IMR-90 (cell line): ENCODE measurements around the gene ZBED4. TPM values are rescaled to one million over a fixed set of nuclear protein-coding genes. Genes with fewer than 3 reads are reported as not detected.

Experiments used
- ATAC-seq: fragments of 200-7000 bp; cut with Tn5 transposase; 2 replicates; pipeline ENCODE4 v1.9.1; 2020; ENCODE audit warnings: low read depth, mild to moderate bottlenecking, moderate library complexity
- BruUV-seq: library from RNA; stranded (reverse); fragments of 400-500 nt; replicated peaks from 2 replicates; lab custom pipeline; 2021; lab: Mats Ljungman, UMichigan
- CTCF ChIA-PET: fragments of 300-600 bp; formaldehyde crosslinking; extraction: SDS; loops from one replicate; lab custom pipeline; 2021; ENCODE audit warnings: antibody characterized with exemption; lab: Yijun Ruan, JAX
- POLR2A ChIA-PET: fragments of 300-600 bp; sonication (Branson Sonifier 250); formaldehyde crosslinking; loops from one replicate; lab custom pipeline; 2022; ENCODE audit warnings: antibody characterized with exemption; ENCODE audit not compliant: unreplicated experiment; lab: Charles Lee
- DNase-seq: peaks from one replicate; pipeline ENCODE4 v3.0.0; 2013
- H2AFZ ChIP-seq: replicated peaks from 2 replicates; pipeline ENCODE3; 2013; ENCODE audit warnings: low read length, mild to moderate bottlenecking; ENCODE audit not compliant: poor library complexity
- H2AK5ac ChIP-seq: 2 replicates; pipeline ENCODE4 v1.6.1; 2013; ENCODE audit warnings: low read depth, low read length, inconsistent platforms
- H2AK9ac ChIP-seq: replicated peaks from 2 replicates; pipeline ENCODE3; 2013; ENCODE audit warnings: mild to moderate bottlenecking, low read depth, low read length, moderate library complexity; ENCODE audit not compliant: poor library complexity
- H2BK120ac ChIP-seq: 2 replicates; pipeline ENCODE4 v1.6.1; 2013; ENCODE audit warnings: low read depth, low read length, inconsistent platforms
- H2BK15ac ChIP-seq: 3 replicates; pipeline ENCODE4 v1.6.1; 2013; ENCODE audit warnings: low read depth, low read length, inconsistent platforms
- H2BK20ac ChIP-seq: 2 replicates; pipeline ENCODE4 v1.6.1; 2013; ENCODE audit warnings: low read depth, mild to moderate bottlenecking, inconsistent platforms, low read length, moderate library complexity
- H2BK5ac ChIP-seq: 2 replicates; pipeline ENCODE4 v1.6.1; 2013; ENCODE audit warnings: mild to moderate bottlenecking, low read depth, low read length, inconsistent platforms; ENCODE audit not compliant: poor library complexity, severe bottlenecking
- H3K14ac ChIP-seq: replicated peaks from 2 replicates; pipeline ENCODE4 v1.6.1; 2013; ENCODE audit warnings: low read depth, low read length, inconsistent platforms
- H3K18ac ChIP-seq: 2 replicates; pipeline ENCODE4 v1.6.1; 2013; ENCODE audit warnings: low read depth, low read length, control low read depth
- H3K23ac ChIP-seq: 2 replicates; pipeline ENCODE4 v1.6.1; 2013; ENCODE audit warnings: low read depth, low read length, inconsistent platforms
- H3K27ac ChIP-seq: 2 replicates; pipeline ENCODE4 v1.5.1; 2013; ENCODE audit warnings: mild to moderate bottlenecking, control low read depth, low read length; ENCODE audit not compliant: insufficient read depth
- H3K27me3 ChIP-seq: 2 replicates; pipeline ENCODE4 v1.6.1; 2013; ENCODE audit warnings: low read length; ENCODE audit not compliant: control insufficient read depth, insufficient read depth
- H3K36me3 ChIP-seq: 2 replicates; pipeline ENCODE4 v1.6.1; 2013; ENCODE audit warnings: low read length, mixed read lengths; ENCODE audit not compliant: control insufficient read depth, insufficient read depth
- H3K4ac ChIP-seq: 2 replicates; pipeline ENCODE4 v1.6.1; 2013; ENCODE audit warnings: low read depth, low read length, inconsistent platforms
- H3K4me1 ChIP-seq: 2 replicates; pipeline ENCODE4 v1.6.1; 2013; ENCODE audit warnings: low read length, mixed read lengths; ENCODE audit not compliant: control insufficient read depth, insufficient read depth
- H3K4me2 ChIP-seq: 2 replicates; pipeline ENCODE4 v1.6.1; 2013; ENCODE audit warnings: low read depth, mild to moderate bottlenecking, control low read depth, low read length, moderate library complexity
- H3K4me3 ChIP-seq: 2 replicates; pipeline ENCODE4 v1.5.1; 2013; ENCODE audit warnings: low read depth, mild to moderate bottlenecking, control low read depth, low read length, moderate library complexity; ENCODE audit not compliant: insufficient read depth
- H3K56ac ChIP-seq: 2 replicates; pipeline ENCODE4 v1.6.1; 2013; ENCODE audit warnings: low read length, inconsistent platforms; ENCODE audit not compliant: insufficient read depth; ENCODE audit errors: extremely low read depth
- H3K79me1 ChIP-seq, 2 experiments: 2 replicates each; pipeline ENCODE4 v1.6.1; 2013; ENCODE audit warnings: low read length in 2 of 2, inconsistent platforms in 1 of 2, low read depth in 1 of 2
- H3K9ac ChIP-seq: 2 replicates; pipeline ENCODE4 v1.6.1; 2013; ENCODE audit warnings: low read depth, low read length, control low read depth
- H3K9me1 ChIP-seq: 2 replicates; pipeline ENCODE4 v1.6.1; 2013; ENCODE audit warnings: low read length, inconsistent platforms; ENCODE audit not compliant: insufficient read depth
- H3K9me3 ChIP-seq: 2 replicates; pipeline ENCODE4 v1.6.1; 2013; ENCODE audit warnings: low read length; ENCODE audit not compliant: control insufficient read depth, insufficient read depth
- H4K20me1 ChIP-seq: 2 replicates; pipeline ENCODE4 v1.6.1; 2013; ENCODE audit warnings: low read length, inconsistent platforms; ENCODE audit not compliant: insufficient read depth
- H4K5ac ChIP-seq: 2 replicates; pipeline ENCODE4 v1.6.1; 2013; ENCODE audit warnings: mild to moderate bottlenecking, low read depth, low read length, control low read depth
- H4K8ac ChIP-seq, 2 experiments: 2 replicates each; pipeline ENCODE4 v1.6.1; 2013; ENCODE audit warnings: low read depth in 2 of 2, low read length in 2 of 2, control low read depth in 1 of 2, inconsistent platforms in 1 of 2
- H4K91ac ChIP-seq: 2 replicates; pipeline ENCODE4 v1.6.1; 2013; ENCODE audit warnings: low read depth, low read length, inconsistent platforms; ENCODE audit not compliant: insufficient read depth
- BHLHE40 ChIP-seq: fragments of 150-350 bp; IDR thresholded peaks from 2 replicates; pipeline ENCODE4 v1.6.1; 2016; ENCODE audit warnings: mild to moderate bottlenecking, low read depth, low read length
- CEBPB ChIP-seq: IDR thresholded peaks from 2 replicates; pipeline ENCODE4 v1.6.1; 2012; ENCODE audit warnings: low read depth, low read length, improper control_type of control experiment
- CHD1 ChIP-seq: IDR thresholded peaks from 2 replicates; pipeline ENCODE4 v1.6.1; 2012; ENCODE audit warnings: low read depth, low read length, improper control_type of control experiment
- FOS ChIP-seq: fragments of 150-350 bp; IDR thresholded peaks from 2 replicates; pipeline ENCODE4 v1.6.1; 2016; ENCODE audit warnings: low read depth, low read length
- MAFK ChIP-seq: IDR thresholded peaks from 2 replicates; pipeline ENCODE4 v1.6.1; 2012; ENCODE audit warnings: low read depth, low read length, improper control_type of control experiment
- MAZ ChIP-seq: IDR thresholded peaks from 2 replicates; pipeline ENCODE4 v1.6.1; 2012; ENCODE audit warnings: low read depth, mild to moderate bottlenecking, low read length, improper control_type of control experiment, moderate library complexity, borderline replicate concordance
- MXI1 ChIP-seq: IDR thresholded peaks from 2 replicates; pipeline ENCODE4 v1.6.1; 2012; ENCODE audit warnings: low read depth, mild to moderate bottlenecking, low read length, moderate library complexity, borderline replicate concordance
- NFE2L2 ChIP-seq: fragments of 150-350 bp; IDR thresholded peaks from 2 replicates; pipeline ENCODE4 v1.6.1; 2016; ENCODE audit warnings: low read depth, mild to moderate bottlenecking, low read length
- POLR2A ChIP-seq: IDR thresholded peaks from 2 replicates; pipeline ENCODE4 v1.6.1; 2012; ENCODE audit warnings: mild to moderate bottlenecking, low read depth, low read length
- RAD21 ChIP-seq: IDR thresholded peaks from 2 replicates; pipeline ENCODE4 v1.6.1; 2012; ENCODE audit warnings: low read length, improper control_type of control experiment
- RCOR1 ChIP-seq: IDR thresholded peaks from 2 replicates; pipeline ENCODE4 v1.6.1; 2012; ENCODE audit warnings: mild to moderate bottlenecking, low read length, improper control_type of control experiment; ENCODE audit not compliant: insufficient replicate concordance
- RFX5 ChIP-seq: IDR thresholded peaks from 2 replicates; pipeline ENCODE4 v1.8.0; 2012; ENCODE audit warnings: low read depth, mild to moderate bottlenecking, low read length, moderate library complexity
- SMC3 ChIP-seq: fragments of 150-350 bp; IDR thresholded peaks from 2 replicates; pipeline ENCODE4 v1.6.1; 2016; ENCODE audit warnings: low read depth, mild to moderate bottlenecking, antibody characterized with exemption, low read length, moderate library complexity
- WGBS, 2 experiments: methylation state at CpG; one replicate each; pipeline versions ENCODE4 v1.1.5 to v1.1.7; 2013; ENCODE audit warnings: missing lambda C conversion rate in 2 of 2; ENCODE audit not compliant: insufficient read length in 1 of 2; ENCODE audit errors: extremely low coverage in 2 of 2; 5-methylcytosine and 5-hydroxymethylcytosine counted together
- dilution Hi-C: fragments of 300-500 bp; cut with HindIII; formaldehyde crosslinking; loops from one replicate; pipeline ENCODE4 v1.14.3; 2018; ENCODE audit warnings: low sequenced_read_pairs; ENCODE audit not compliant: unreplicated experiment
- in situ Hi-C: fragments of 300-500 bp; cut with MboI; formaldehyde crosslinking; loops from 3 replicates; pipeline ENCODE4 v1.14.3; 2019; ENCODE audit warnings: low sequenced_read_pairs, inconsistent platforms, mixed read lengths
- intact Hi-C: fragments of 100-400 bp; cut with micrococcal nuclease; formaldehyde crosslinking; loops from 2 replicates; pipeline ENCODE4 v1.10.0; 2022
- polyA plus RNA-seq, 3 experiments: library from polyadenylated mRNA; depleted of rRNA; stranded (reverse); fragments of >200 nt; gene quantifications; 2 replicates each; pipeline ENCODE4 v1.2.3, GENCODE V29; 2012; ENCODE audit warnings: low replicate concordance in 1 of 3
- total RNA-seq: library from RNA; depleted of rRNA; stranded (reverse); fragments of >200 nt; gene quantifications from 2 replicates; pipeline ENCODE4 v1.2.3, GENCODE V29; 2012
- TF ChIP-seq, protein P1 (sequence below): fragments of 150-350 bp; IDR thresholded peaks from 2 replicates; pipeline ENCODE4 v1.6.1; 2017; ENCODE audit warnings: mild to moderate bottlenecking, antibody characterized with exemption, low read length, low read depth
- TF ChIP-seq, protein P2 (sequence below): fragments of 150-350 bp; IDR thresholded peaks from 2 replicates; pipeline ENCODE4 v1.6.1; 2016; ENCODE audit warnings: low read depth, mild to moderate bottlenecking, low read length, moderate library complexity, borderline replicate concordance
- TF ChIP-seq, protein P3 (sequence below): conservative IDR thresholded peaks from 2 replicates; pipeline ENCODE4 v1.5.1; 2012; ENCODE audit warnings: mild to moderate bottlenecking, low read depth, low read length, improper control_type of control experiment

Gene ZBED4
- total and polyA plus RNA-seq, 2 of the 4 experiments (the other 2 are of a cell fraction): 9.3 to 10.5 TPM

DNA sequence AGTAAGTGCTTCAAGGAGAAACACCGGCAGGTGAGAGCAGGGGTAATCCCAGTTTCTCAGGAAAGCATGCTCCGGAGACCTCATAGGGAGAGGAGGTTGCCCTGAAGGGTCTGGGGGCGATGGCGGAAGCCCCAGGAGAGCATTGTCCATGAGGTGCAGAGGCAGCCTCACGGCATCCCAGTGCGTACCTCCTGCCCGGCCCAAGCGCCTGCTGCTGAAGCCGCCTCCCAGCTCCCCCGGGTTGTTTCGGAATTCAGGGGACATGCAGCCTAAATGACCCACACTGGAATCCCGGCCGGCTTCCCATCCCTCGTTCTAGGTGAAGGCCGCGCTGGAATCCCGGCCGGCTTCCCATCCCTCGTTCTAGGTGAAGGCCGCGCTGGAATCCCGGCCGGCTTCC lies 2.7 kb downstream of the ZBED4 start:
- 100% methylated on average over 3 of the region's 23 CpGs; no CpG with 5 or more reads in 1 of the 2 experiments for WGBS, 2 experiments

More for the DNA sequence above, 2.7 kb downstream of the ZBED4 start:
- peaks cover 63% of the 10 kb centered on the region for H4K20me1 ChIP-seq
- no peak overlapping the region for H2BK15ac ChIP-seq
- no peak overlapping the region for H2BK20ac ChIP-seq
- no peak overlapping the region for H3K27ac ChIP-seq
- no peak for TF ChIP-seq MXI1
- no peak for TF ChIP-seq BHLHE40
- TF ChIP-seq MAZ: no peak
- no peak for TF ChIP-seq RCOR1
- no peak for TF ChIP-seq CHD1
- no peak for TF ChIP-seq NFE2L2
- TF ChIP-seq FOS: no peak
- TF ChIP-seq, protein P1, sequence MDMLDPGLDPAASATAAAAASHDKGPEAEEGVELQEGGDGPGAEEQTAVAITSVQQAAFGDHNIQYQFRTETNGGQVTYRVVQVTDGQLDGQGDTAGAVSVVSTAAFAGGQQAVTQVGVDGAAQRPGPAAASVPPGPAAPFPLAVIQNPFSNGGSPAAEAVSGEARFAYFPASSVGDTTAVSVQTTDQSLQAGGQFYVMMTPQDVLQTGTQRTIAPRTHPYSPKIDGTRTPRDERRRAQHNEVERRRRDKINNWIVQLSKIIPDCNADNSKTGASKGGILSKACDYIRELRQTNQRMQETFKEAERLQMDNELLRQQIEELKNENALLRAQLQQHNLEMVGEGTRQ: no peak
- no peak for TF ChIP-seq SMC3
- no peak for TF ChIP-seq RFX5
- TF ChIP-seq MAFK: no peak
- TF ChIP-seq, protein P2, sequence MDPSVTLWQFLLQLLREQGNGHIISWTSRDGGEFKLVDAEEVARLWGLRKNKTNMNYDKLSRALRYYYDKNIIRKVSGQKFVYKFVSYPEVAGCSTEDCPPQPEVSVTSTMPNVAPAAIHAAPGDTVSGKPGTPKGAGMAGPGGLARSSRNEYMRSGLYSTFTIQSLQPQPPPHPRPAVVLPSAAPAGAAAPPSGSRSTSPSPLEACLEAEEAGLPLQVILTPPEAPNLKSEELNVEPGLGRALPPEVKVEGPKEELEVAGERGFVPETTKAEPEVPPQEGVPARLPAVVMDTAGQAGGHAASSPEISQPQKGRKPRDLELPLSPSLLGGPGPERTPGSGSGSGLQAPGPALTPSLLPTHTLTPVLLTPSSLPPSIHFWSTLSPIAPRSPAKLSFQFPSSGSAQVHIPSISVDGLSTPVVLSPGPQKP: no peak
- TF ChIP-seq, protein P3, sequence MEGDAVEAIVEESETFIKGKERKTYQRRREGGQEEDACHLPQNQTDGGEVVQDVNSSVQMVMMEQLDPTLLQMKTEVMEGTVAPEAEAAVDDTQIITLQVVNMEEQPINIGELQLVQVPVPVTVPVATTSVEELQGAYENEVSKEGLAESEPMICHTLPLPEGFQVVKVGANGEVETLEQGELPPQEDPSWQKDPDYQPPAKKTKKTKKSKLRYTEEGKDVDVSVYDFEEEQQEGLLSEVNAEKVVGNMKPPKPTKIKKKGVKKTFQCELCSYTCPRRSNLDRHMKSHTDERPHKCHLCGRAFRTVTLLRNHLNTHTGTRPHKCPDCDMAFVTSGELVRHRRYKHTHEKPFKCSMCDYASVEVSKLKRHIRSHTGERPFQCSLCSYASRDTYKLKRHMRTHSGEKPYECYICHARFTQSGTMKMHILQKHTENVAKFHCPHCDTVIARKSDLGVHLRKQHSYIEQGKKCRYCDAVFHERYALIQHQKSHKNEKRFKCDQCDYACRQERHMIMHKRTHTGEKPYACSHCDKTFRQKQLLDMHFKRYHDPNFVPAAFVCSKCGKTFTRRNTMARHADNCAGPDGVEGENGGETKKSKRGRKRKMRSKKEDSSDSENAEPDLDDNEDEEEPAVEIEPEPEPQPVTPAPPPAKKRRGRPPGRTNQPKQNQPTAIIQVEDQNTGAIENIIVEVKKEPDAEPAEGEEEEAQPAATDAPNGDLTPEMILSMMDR: no peak
- no peak for TF ChIP-seq CEBPB
- TF ChIP-seq POLR2A: no peak
- no peak for TF ChIP-seq RAD21
- ATAC-seq (no peak), DNase-seq (no peak)
- no peak overlapping the region for H3K56ac ChIP-seq
- H4K8ac ChIP-seq: no peak overlapping the region
- CTCF ChIA-PET: no interaction called here
- intact Hi-C loops: no loop called here
- peaks cover 6% of the 10 kb centered on the region for H3K4me1 ChIP-seq
- no peak overlapping the region for H3K18ac ChIP-seq
- peaks cover 15 to 56% of the 10 kb centered on the region in 2 experiments for H3K79me1 ChIP-seq
- no TSS peak for BruUV-seq
- no peak overlapping the region for H3K9ac ChIP-seq
- H3K27me3 ChIP-seq: peaks cover 2% of the 10 kb centered on the region; the same call in 1 of the 2 replicates
- POLR2A ChIA-PET: no interaction called here
- dilution Hi-C loops: no loop called here
- no peak overlapping the region for H3K14ac ChIP-seq
- H4K91ac ChIP-seq: no peak overlapping the region
- H2BK5ac ChIP-seq: no peak overlapping the region
- H2AK5ac ChIP-seq: no peak overlapping the region; the same call in 1 of the 2 replicates
- no peak overlapping the region for H3K23ac ChIP-seq
- H3K4ac ChIP-seq: no peak overlapping the region
- H2AK9ac ChIP-seq: no peak overlapping the region
- H2BK120ac ChIP-seq: no peak overlapping the region
- no peak overlapping the region for H3K4me2 ChIP-seq
- in situ Hi-C loops: no loop called here
- H3K9me3 ChIP-seq: no peaks in the 10 kb centered on the region
- H3K36me3 ChIP-seq: peaks cover 5% of the 10 kb centered on the region
- no peak overlapping the region for H3K4me3 ChIP-seq
- no peak overlapping the region for H4K5ac ChIP-seq
- no peak overlapping the region for H2AFZ ChIP-seq
- peaks cover 3% of the 10 kb centered on the region; the same call in 1 of the 2 replicates for H3K9me1 ChIP-seq
